Stimulated activated CD4-positive, alpha-beta T cell treated with anti-CD3 and anti-CD28 coated beads, Interleukin-1b, Interleukin-23, amount 100 ng/mL, for 4 hours (primary cell): ENCODE measurements around the gene GCGR.
"Not testable (repeated sequence)": the region's sequence is repeated elsewhere in the genome, so short reads cannot be mapped to it uniquely, and the experiment has no call there.

ENCODE experiments used
- DNase-seq, 2 donors: peaks; one replicate each; pipeline ENCODE4 v3.0.0-alpha.2; 2020; ENCODE audit warnings: low read depth in 2 of 2

Gene GCGR

DNA sequence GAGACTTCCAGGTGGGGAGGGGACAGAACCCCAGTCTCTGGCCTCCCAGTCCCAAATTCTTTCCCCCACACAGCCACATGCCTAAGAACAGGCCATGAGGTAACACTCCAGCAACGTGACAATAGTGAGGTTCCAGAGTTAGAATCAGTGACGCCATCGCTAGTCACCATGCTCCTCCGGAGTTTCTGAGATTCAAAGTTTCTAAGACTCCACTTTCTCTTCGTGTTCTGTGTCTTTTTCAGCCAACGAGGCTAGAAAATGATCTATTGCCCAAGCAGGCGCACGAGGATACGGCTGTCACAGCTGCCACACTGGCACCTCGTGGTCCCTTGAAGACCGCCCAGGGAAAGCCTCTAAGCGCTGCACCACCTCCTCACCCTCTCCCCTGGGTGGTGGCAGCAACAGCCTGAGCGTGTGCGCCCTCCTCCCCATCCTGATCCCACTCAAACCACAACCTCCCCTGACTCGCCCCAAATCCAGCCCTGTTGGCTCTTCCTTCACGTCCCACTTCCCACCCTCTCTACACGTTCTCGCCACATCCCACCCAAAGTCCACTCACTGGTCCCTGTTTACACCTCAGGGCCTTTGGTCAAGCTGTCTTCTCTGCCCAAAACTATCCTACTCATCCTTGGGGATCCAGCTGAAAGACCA is 28.1 kb downstream of the GCGR start:
- peak; percentile 29 to 31 for DNase-seq

- DNase-seq = peak; percentile 34 to 38
These were observed 28.7 kb downstream of the GCGR start for GRCh38 chr17:81832608-81833159.

GRCh38 chr17:81833160-81833920 is 29.4 kb downstream of the GCGR start, which contains the start of gene MCRIP1:
Gene MCRIP1, minus strand, starts transcription at chr17:81833291. Its CDS starts 8,785 bp downstream, at chr17:81824506.
- peak; percentile 91 to 96 for DNase-seq

GRCh38 chr17:81833921-81834830 is 30.2 kb downstream of the GCGR start:
- DNase-seq = no peak

- DNase-seq = no peak
These were observed 30.9 kb downstream of the GCGR start, which contains the start of gene PPP1R27 for GRCh38 chr17:81834831-81835267. Gene PPP1R27, minus strand, starts transcription at chr17:81835050. Its CDS starts 97 bp downstream, at chr17:81834953.

DNA sequence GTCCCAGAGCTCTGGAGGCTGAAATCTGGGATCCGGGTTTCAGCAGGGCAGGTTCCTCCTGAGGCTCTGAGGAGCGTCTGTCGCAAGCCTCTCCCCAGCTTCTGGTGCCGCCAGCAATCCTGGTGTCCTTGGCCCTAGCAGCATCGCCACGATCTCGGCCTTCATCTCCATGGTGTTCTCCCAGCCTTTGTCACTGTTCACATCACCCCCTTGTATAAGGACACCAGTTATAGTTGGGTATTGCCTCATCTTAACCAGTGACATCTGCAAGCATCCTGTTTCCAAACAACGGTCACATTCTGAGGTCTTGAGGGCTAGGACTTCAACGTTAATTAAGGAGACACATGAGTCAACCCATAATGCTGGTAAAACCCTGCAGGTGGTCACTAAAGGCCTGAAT is 33.7 kb downstream of the GCGR start:
- no peak for DNase-seq

- DNase-seq = no peak
These were observed 34.9 kb downstream of the GCGR start for GRCh38 chr17:81838753-81839255.

GRCh38 chr17:81839301-81839700 is 35.4 kb downstream of the GCGR start:
- DNase-seq = no peak

DNA sequence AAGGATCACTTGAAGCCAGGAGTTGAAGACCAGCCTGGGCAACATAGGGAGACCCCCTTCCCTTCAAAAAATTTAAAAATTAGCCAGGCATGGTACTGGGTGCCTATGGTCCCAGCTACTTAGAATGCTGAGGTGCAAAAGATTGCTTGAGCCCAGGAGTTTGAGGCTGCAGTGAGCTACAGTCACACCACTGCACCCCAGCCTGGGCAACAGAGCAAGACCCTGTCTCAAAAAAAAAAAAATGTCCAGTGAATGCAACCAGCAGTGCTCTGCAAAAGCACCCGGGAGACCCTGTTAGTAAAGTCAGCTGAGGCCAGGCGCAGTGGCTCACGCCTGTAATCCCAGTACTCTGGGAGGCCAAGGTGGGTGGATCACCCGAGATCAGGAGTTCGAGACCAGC is 36.1 kb downstream of the GCGR start:
- not testable (repeated sequence) for DNase-seq

- DNase-seq = no peak
These were observed 37.2 kb downstream of the GCGR start for GRCh38 chr17:81840826-81841778.

DNA sequence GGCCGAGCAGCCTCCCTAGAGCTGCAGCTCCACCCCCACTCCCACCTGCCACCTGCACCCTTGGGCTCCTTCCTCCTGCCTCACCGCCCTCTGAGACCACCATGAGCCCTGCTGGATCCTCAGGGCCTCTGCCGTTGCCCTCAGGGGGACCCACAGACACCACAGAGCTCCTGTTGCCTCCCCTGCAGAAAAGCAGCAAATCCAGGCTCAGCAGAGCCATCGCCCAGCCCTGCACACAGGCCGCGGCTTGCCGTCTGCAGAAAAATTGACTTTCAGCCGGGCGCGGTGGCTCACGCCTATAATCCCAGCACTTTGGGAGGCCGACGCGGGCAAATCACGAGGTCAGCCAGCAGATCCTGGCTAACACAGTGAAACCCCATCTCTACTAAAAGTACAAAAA is 37.9 kb downstream of the GCGR start:
- no peak for DNase-seq

DNA sequence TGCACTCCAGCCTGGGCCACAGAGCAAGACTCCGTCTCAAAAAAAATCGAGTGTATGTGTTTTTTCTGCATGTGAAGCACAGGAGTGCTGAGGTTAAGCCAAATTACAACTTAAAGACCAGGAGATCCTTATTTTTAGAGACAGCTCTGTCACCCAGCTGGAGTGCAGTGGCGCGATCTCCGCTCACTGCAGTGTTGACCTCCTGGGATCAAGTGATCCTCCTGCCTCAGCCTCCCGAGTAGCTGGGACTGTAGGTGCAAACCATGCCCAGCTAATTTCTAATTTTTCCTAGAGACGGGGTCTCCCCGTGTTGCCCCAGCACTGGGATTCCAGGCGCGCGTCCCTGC is 38.4 kb downstream of the GCGR start:
- no peak for DNase-seq

GRCh38 chr17:81842725-81843504 is 39.0 kb downstream of the GCGR start:
- no peak for DNase-seq

GRCh38 chr17:81843713-81844326 is 39.9 kb downstream of the GCGR start:
- DNase-seq = no peak

- DNase-seq = no peak
These were observed 40.4 kb downstream of the GCGR start for GRCh38 chr17:81844327-81844851.

DNA sequence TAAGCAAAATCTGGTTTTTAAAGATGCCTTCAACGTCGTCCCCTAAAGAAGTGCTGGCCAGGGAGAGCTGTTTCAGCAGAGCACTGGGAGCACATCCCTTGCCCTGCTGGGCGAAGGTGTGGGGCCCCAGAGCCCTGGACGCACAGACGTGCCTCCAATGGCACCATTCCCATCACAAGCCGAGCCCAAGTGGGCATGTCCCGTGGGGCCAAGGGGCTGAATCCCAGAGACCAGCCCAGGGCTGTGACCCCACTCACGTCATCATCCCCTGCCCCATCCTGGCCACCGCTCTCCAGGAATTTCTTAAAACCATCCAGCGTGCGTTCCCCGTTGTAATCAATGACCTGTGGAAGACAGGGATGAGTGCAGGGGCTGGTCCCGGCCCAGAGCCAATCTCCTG is 40.9 kb downstream of the GCGR start:
- DNase-seq = no peak

DNA sequence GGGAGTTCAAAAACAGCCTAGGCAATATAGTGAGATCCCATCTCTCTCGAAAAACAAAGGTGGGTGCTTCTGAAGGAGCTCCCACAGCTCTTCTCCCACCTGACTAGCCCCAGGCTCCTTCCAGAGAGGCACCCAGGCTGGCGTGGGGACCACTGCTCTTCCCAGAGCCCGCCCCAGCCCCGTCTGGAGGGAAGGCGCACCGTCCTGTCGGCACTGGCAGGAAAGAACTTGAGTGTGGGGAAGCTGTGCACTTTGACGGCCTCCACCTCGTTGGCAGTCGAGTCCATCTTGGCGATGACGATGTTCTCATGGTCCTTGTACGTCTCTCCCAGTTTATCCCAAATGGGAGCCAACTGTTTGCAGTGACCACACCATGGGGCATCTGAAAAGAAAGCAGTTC is 41.4 kb downstream of the GCGR start:
- DNase-seq = no peak

DNA sequence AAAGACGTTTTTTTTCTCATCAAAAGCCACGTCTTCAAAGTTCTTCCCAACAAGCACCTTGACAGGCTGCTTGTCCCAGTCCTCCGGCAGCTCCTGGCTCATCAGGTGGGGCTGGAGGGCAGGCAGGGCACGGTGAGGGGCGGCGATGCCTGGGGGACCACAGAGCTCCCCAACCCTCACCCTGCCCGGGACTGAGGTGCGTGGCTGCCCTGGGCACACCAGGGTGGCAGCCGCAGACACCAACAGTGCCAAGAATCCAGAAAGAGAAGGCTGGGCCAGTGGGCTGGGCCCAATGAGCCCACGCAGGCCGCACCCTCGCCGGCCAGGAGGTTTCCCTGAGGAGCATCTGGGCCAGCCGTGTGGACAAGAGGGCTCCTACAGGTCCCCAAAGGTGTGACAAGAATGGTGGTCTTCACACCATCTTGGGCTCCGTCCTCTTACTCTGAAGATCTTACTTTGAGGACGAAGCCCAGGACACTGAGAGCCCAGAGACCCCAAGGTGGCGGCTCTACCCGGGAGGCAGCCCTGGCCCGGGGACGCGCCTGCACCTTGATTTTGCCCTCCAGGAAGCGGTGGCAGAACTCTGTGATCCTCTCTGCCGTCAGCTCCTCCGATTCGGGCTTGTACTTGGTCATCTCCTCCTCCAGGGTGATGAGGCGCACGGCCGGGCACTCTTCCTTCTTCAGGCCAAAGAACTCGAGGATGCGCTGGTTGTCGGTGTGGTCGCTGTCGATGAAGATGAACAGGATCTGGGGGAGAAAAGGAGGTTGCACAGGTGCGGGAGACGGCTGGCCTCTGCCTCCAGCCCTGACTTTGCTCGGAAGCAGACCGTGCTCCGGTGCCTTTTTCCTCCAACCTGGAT is 42.2 kb downstream of the GCGR start:
- DNase-seq = no peak
